ENCODE data around the gene RELL1.

Gene RELL1

DNA sequence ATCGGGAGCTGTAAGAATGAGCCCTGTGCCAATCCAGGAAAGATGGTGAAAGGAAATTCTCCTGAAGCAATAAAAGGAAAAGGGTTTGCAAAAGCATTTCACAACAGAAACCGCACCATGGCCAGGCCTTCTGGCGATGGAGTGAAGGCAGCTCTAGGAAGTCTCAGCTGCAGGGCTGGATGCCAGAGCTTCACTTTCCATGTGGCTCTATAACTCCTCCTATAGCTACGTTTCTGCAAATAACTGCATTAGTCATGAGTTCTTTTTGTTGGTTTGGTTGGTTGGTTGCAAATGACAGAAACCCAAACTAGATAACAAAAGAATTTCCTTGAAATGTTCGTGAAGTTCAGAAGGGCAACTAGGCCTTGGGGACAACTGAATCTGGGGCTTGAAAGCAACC, 84.6 kb downstream of the RELL1 start:
- DNase-seq (ENCODE audit: low read depth in 2 of 2), result no peak

DNA sequence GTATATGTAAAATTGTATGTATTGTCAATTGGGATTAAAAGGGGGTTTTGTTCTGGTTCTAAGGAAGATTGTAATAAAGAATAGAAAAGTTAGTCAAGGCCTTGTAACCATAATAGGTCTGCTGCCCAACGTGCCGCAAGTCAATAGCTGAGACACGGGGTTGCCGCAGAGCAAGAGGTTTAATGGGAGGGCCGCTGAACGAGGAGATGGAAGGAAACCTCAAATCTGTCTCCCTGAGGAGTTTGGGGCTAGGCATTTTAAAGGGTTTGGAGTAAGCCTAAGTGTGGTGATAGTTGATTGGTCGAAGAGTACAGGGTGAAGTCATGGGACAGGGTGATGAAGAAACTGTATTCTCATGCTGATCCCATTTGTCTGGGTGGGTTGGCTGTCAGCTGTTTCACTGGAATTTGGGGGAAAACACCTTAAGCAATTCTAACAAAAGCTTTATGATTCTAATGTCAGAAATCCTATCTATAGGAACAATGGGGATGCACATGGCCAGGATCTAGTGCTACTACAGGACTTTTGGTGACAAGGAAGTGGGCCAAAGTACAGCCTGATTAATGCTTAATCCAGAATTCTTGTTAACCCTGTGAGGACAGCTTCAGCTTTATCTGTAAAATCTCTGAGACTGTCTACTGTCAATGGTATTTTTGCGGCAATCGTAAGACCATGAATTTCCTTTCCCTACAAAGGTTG, 86.9 kb downstream of the RELL1 start:
- DNase-seq (ENCODE audit: low read depth in 2 of 2), result no peak

DNA sequence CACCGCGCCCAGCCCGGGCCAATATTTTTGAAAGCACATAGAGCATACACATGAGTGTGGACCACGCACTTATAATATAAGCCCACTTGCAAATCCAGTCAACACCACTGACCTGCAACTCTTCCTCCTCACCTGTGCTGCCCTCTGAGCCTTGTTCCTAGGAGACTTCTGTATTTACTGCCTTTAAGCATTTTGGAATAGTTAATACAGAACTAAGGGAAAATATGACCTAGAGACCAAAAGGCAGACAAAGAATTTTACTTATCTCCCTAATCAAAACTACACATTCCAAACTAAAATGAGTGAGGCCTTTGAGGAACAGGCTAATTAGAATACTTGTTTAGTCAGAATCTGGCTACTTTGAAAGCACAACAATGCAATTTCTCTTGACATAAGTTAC, 89.1 kb downstream of the RELL1 start:
- no peak for DNase-seq (ENCODE audit: low read depth in 2 of 2)

DNA sequence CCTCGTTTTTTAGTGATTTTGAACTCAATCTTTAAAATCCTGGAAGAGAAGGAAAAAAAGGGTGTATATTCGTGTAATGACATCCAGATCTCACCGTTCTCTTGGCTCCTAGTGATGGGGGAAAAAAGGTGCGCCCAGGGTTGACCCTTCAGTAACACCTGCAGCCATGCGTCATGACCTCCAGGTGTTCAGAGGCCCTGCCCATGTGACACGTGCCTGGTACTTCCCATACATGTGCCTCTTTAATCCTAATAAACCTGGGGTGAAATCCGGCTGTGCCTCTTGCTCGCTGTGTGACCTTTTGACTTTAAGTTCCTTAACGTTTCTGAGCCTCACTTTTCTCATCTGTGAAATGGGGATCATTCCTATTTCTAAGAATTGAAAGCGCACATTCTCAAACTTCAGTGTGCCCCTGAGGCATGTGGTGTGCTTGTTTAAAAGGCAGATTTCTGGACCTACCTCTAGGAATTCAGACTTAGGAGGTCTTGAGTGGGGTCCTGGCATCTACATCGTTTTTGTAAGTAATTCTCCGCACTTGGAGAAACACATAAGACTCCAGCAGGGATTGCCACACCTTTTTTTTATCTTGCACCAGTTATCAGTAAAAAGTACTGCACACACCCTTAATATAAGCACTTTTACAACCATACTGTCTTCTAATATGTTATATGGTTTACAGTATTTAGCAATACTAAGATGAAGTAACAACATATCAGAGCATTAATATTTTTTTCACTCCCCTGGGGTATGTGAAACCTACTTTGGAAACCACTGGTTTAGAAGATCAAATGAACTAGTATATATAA, 90.1 kb downstream of the RELL1 start:
- no peak for DNase-seq (ENCODE audit: low read depth in 2 of 2)

DNA sequence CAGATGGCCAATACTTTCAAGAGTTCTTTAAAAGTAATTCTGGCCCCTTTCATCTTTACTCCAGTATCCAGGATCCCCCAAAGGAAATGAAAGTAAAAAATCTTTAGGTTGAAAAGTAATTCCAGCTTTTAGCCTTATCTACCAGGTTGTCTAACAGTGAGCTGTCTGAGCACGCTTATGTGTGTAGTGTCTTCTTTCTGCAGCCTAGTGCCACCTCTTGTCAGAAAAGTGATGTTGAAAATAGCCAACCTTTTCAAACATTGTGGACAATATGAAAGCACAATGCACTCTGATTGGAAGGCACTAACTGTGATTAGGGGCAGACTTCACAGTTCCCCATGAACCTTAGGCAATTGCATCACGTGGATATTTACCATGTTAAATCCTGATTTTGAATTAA, 92.1 kb downstream of the RELL1 start:
- DNase-seq (ENCODE audit: low read depth in 2 of 2), result no peak

DNA sequence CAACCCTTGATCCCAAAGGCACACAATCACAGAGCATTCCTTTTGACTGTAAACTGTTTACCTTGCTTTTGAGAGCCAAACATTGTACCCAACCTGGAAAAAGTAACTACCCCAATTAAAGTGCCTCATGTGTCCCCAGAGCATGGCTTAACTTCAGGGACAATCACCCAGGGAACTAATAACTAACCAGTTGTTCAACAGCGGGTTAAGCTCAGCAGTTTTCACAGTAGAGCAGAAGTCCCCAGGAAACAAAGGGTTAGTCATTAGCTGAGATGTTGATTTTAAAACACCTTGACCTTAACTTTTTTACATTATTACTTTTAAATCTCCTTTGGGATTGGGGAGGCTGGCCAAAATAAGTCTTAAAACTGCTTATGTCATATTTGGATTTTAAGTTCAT, 94.8 kb downstream of the RELL1 start:
- no peak for DNase-seq (ENCODE audit: low read depth in 2 of 2)

DNA sequence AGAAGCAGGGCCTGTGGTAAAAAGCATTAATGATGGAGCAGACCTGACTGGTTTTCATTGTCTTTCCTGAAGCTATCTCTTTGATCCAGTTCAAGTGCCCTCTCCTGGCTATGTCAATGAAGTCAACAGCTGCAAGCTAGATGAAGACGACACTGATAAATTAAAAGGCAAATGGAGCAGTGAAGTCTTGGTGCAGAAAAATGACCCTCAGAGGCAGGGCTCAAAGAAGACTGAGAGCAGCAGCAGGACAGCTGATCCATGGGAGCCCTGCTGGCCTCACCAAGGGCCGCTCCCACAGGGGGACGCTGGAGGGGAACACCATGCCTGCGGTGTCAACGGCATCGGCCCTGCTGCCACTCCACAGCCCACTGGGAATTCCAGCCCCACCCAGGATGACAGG, 96.2 kb downstream of the RELL1 start:
- no peak for DNase-seq (ENCODE audit: low read depth in 2 of 2)

DNA sequence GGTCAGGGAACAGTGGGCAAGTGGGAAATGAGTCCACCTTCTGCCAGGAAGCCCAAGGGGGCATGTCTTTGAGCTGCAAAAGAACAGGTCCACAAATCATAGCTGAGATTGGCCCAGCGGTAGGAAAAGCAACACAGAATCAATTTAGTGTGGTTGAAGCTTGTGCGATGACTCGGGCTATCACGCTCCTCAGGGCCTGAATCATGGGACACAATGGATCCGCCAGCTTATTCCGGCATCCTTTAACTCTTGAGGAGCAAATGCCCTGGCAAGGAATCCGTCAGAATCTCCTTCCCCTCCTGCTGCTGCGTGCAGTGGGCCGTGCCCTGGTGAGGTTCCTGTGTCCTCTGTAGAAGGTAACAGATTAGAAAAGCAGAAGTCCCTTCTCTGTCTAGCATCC, 98.0 kb downstream of the RELL1 start:
- no peak for DNase-seq (ENCODE audit: low read depth in 2 of 2)

DNA sequence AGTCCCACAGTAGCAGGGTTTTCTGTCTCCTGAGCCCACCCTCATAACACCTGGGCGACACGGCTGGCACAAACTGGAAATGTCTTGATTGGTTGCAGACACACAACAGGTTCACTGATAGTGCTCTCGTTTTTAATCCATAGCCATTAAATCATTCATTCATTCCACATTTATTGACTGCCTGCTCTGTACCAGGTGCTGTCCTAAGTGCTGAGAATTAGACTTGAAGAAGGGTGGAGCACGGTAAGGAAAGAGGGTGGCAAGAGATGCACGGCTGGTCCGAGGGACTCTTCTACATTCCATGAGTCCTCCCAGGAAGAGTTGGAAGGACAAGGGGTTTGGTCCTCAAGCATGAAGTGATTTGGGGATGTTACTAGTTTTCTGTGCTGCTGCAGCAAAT, 100.0 kb downstream of the RELL1 start:
- DNase-seq (ENCODE audit: low read depth in 2 of 2), result no peak

DNA sequence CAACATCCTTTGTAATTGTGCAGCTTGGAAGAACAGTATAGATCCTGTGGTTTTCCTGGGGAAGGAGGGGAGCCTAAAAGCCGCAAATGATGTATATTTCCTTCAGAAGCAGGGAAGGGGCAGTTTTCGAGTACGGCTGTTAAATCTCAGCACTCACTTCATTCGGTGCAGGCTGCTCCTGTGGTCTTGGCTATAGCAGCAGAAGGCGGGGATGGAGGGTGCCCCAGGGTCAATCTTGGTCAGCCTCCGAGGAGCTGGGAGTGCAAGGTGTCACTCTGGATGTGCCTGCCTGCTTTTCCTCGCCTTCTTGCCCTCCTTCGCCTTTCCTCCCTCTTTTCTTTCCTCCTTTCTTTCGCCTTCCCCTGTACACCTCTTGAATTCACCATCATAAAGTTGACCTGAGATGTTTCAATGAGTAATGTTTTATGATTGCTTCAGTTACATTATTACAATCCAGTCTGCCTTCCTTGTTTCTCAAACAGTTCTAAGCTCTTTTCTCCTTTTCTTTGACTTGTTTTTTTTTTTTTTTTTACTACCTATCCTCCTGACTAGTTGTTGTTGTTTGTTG, 101.6 kb downstream of the RELL1 start:
- DNase-seq (ENCODE audit: low read depth in 2 of 2), result no peak

DNA sequence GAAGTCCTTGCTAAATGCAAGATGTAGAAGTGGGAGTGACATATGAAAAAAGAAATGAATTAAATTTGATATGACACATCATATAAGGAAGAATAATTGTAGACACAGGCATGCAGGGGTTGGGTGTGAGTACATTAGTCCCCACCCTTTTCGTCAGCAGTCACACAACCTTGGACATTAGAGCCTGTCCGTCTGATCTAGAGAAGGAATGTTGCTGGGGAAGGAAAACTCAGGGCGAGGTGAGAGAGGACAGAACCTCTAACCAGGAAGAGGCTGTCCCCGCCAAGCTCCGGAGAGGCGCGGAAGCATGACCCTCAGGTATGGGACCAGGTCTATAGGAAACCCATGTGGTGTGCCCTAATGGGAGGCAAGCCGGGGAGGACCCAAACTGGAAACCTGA, 102.1 kb downstream of the RELL1 start:
- no peak for DNase-seq (ENCODE audit: low read depth in 2 of 2)

DNA sequence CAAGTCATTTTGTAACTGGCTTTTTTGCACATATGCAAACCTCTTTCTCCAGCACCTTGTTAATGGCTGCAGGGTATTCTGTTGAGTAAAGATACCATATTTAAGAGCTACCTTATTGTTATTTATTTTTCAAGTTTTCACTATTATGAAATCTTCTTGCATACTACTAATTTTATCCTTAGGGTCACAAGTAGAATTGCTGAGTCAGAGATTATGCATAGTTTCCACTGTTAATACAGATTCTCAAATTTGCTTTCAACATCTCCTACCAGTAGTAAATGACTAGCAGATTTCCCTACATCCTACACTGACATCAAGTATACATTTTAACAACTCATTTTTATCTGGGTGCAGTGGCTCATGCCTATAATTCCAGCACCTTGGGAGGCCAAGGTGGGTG, 112.6 kb downstream of the RELL1 start:
- DNase-seq (ENCODE audit: low read depth in 2 of 2), result no peak

DNA sequence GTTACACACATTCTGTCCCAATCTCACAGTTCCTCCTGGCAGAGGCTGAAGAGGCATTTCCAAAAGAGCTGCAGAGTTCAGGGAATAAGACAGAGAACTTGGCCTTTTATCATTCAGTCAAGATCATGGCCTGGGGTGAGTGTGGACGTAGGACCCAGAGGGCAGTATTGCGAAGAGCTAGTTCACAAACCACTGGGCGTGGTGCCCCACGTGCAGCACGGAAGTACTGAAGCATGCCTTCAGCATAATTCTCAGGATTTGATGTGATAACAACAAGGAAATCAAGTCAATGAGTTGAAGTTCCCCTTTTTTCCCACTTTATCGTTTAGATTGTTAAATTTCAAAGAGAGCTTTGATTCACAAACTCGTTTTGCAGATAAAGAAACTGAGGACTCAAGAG, 117.7 kb downstream of the RELL1 start:
- DNase-seq (ENCODE audit: low read depth in 2 of 2), result no peak

DNA sequence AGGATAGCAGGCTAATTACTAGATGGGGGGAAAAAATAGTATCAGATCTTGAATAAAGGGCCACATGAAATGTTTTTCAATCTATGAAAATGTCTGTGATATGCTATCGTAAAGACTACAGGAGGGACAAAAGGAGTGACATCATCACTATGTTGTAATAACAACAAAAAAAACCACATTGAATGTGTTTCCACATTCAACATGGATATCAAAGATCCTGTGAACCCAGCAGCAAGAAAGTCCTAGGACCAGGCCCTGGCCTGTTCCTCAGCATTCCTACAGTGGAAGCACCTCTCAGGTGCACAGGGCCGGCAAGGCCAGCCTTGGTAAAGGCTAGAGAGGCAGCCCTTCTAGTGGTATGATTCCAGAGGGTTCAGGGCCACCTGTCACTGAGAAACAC, 118.3 kb downstream of the RELL1 start:
- no peak for DNase-seq (ENCODE audit: low read depth in 2 of 2)

DNA sequence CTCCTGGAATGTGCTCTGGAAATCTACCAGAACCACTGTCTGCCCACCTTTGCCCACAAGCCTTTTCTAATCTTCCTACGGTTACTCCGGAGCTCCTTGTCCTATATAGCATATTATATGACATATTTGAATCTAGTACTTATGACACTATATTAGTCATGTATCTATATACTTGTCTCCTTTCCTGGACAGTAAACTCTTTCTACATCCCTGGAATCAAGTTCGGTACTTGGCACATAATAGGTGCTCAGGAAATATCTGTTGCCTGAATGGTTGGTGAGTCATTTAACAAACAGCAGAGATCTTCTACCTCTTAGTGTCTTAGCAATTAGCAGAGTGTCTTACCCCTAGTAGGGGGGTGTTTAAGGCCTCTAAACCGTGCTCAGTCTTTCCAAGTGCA, 123.6 kb downstream of the RELL1 start:
- DNase-seq (ENCODE audit: low read depth in 2 of 2), result no peak

DNA sequence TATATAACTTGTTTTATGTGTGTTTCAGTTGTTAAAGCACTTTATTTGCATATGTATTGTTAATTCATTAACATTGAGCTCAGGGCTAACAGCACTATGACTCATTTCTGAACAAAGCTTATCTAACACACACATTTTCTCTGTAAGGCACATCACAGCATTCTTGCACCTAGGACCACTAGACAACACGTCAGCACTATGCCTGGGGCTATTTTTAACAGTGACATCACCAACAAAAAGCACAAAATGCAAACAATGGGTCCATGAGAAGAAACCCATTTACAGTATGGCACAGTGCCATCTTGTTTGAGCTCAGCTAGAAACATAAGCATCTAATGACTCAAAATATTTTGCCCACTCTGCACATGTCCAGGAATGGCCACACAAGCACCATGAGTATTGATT, 124.4 kb downstream of the RELL1 start:
- no peak for DNase-seq (ENCODE audit: low read depth in 2 of 2)

DNA sequence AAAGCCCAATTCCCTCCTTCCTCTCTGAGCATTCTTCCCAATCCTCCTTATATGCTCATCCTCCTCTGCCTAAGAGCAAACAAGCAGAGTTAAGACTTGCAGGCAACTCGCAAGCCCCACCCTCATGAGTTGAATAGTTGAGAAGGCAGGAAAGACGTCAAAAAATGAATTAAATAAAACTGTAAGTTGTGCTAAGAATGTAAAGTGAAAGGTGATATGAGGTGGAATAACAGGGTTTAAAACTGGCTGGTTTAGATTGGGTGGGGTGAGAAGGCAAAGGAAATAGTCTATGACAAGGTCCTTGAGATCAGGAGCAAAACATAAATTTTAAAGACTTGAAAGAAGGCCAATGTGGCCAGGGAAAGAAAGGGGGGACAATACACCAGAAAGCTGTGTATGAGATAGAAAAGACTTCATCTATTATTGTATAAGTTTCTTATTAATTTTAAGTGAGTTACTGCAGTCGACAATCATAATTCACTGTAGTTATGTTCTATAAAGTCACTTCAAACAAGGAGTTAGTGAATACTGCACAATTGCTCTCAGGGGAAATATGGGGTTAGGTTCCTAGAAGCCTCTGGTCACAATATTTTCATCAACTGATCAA, 124.9 kb downstream of the RELL1 start:
- no peak for DNase-seq (ENCODE audit: low read depth in 2 of 2)
